HCT116 (cell line): ENCODE results near the gene STX1A. TPM values are rescaled to one million over a fixed set of nuclear protein-coding genes. Genes with fewer than 3 reads are reported as not detected.
"Not testable (repeated sequence)": the region's sequence is repeated elsewhere in the genome, so short reads cannot be mapped to it uniquely, and the experiment has no call there.

Experiments
- ATAC-seq: fragments of 200-7000 bp; cut with Tn5 transposase; 2 replicates; pipeline ENCODE4 v1.9.1; 2020; ENCODE audit warnings: mild to moderate bottlenecking, moderate library complexity
- BruUV-seq: library from RNA; stranded (reverse); fragments of 400-500 nt; replicated peaks from 2 replicates; lab custom pipeline; 2021; lab: Mats Ljungman, UMichigan
- CTCF ChIA-PET: fragments of 300-600 bp; sonication (Branson Sonifier 250); formaldehyde crosslinking; loops from one replicate; lab custom pipeline; 2021; ENCODE audit warnings: antibody characterized with exemption; lab: Charles Lee
- POLR2A ChIA-PET: fragments of 300-600, 350-600 bp; sonication (Branson Sonifier 250); formaldehyde crosslinking; loops from one replicate; lab custom pipeline; 2021; ENCODE audit warnings: antibody characterized with exemption; lab: Charles Lee
- RAD21 ChIA-PET, 2 experiments: fragments of 300-600 bp; sonication (Branson Sonifier 250); formaldehyde crosslinking; loops; one replicate each; lab custom pipeline; 2023; ENCODE audit warnings: low total read pairs in 2 of 2; ENCODE audit not compliant: uncharacterized antibody in 2 of 2, unreplicated experiment in 2 of 2, low non-redundant PET in 1 of 2; lab: Charles Lee
- DNase-seq: peaks from one replicate; pipeline ENCODE4 v3.0.0-alpha.2; 2010; ENCODE audit warnings: low read depth, low spot score
- H2AFZ ChIP-seq: fragments of 200-600 bp; shearing (Covaris generic), sonication (generic); 2 replicates; pipeline ENCODE4 v1.6.1; 2017; ENCODE audit warnings: low read depth, mixed run types, mixed read lengths, antibody characterized with exemption, low read length; ENCODE audit not compliant: poor library complexity, severe bottlenecking
- H3K27ac ChIP-seq: 2 replicates; pipeline ENCODE4 v1.5.1; 2012; ENCODE audit warnings: low read depth, low read length
- H3K27me3 ChIP-seq: fragments of 200-600 bp; sonication (generic); 2 replicates; pipeline ENCODE4 v1.6.1; 2016; ENCODE audit warnings: mixed run types, low read length, mixed read lengths; ENCODE audit not compliant: insufficient read depth
- H3K36me3 ChIP-seq, 2 experiments: fragments of 200-500 bp in 1 of 2; fragments of 200-600 bp in 1 of 2; sonication (Bioruptor generic) in 1 of 2; sonication (generic) in 1 of 2; 2 replicates each; pipeline versions ENCODE4 v1.5.1 to v1.6.1; 2014 to 2016; ENCODE audit warnings: low read length in 2 of 2, inconsistent platforms in 1 of 2, mixed read lengths in 1 of 2, mixed run types in 1 of 2; ENCODE audit not compliant: insufficient read depth in 2 of 2, control insufficient read depth in 1 of 2
- H3K4me1 ChIP-seq, 2 experiments: fragments of 200-600 bp in 1 of 2; sonication (generic) in 1 of 2; 2 replicates each; pipeline versions ENCODE4 v1.5.1 to v1.6.1; 2012 to 2017; ENCODE audit warnings: low read length in 2 of 2, inconsistent platforms in 1 of 2, mild to moderate bottlenecking in 1 of 2, mixed read lengths in 1 of 2, mixed run types in 1 of 2, moderate library complexity in 1 of 2; ENCODE audit not compliant: insufficient read depth in 2 of 2, control insufficient read depth in 1 of 2
- H3K4me2 ChIP-seq: fragments of 200-600 bp; sonication (generic); 2 replicates; pipeline ENCODE4 v1.6.1; 2017; ENCODE audit warnings: mixed run types, low read length, mixed read lengths
- H3K4me3 ChIP-seq, 2 experiments: fragments of 200-600 bp in 1 of 2; sonication (generic) in 1 of 2; replicated peaks in 1 of 2; 2 replicates each; pipeline ENCODE4 v1.5.1; 2011 to 2016; ENCODE audit warnings: low read length in 2 of 2, control low read depth in 1 of 2, low read depth in 1 of 2, mild to moderate bottlenecking in 1 of 2, mixed read lengths in 1 of 2, mixed run types in 1 of 2
- H3K79me2 ChIP-seq: fragments of 200-600 bp; sonication (generic); 2 replicates; pipeline ENCODE4 v1.6.1; 2017; ENCODE audit warnings: mild to moderate bottlenecking, mixed run types, low read length, moderate library complexity, mixed read lengths; ENCODE audit not compliant: insufficient read depth
- H3K9ac ChIP-seq: fragments of 200-600 bp; sonication (generic); 2 replicates; pipeline ENCODE4 v1.6.1; 2016; ENCODE audit warnings: low read length, mixed read lengths
- H3K9me2 ChIP-seq: fragments of 200-600 bp; sonication (generic), shearing (Covaris generic); 2 replicates; pipeline ENCODE4 v1.6.1; 2017; ENCODE audit warnings: mixed run types, mild to moderate bottlenecking, moderate library complexity; ENCODE audit not compliant: insufficient read depth
- H3K9me3 ChIP-seq, 2 experiments: fragments of 200-500 bp in 1 of 2; fragments of 200-600 bp in 1 of 2; sonication (Bioruptor generic) in 1 of 2; sonication (generic) in 1 of 2; 2 replicates each; pipeline ENCODE4 v1.6.1; 2014 to 2017; ENCODE audit warnings: low read length in 2 of 2, mixed read lengths in 2 of 2, inconsistent platforms in 1 of 2, low read depth in 1 of 2, mild to moderate bottlenecking in 1 of 2, mixed run types in 1 of 2, moderate library complexity in 1 of 2; ENCODE audit not compliant: control insufficient read depth in 1 of 2, insufficient read depth in 1 of 2
- H4K20me1 ChIP-seq: fragments of 200-600 bp; sonication (generic), shearing (Covaris generic); 2 replicates; pipeline ENCODE4 v1.6.1; 2017; ENCODE audit warnings: mixed run types, mild to moderate bottlenecking, moderate library complexity; ENCODE audit not compliant: insufficient read depth
- EGR1 ChIP-seq: IDR thresholded peaks from 2 replicates; pipeline ENCODE4 v1.6.1; 2012; ENCODE audit warnings: low read depth
- ELF1 ChIP-seq: IDR thresholded peaks from 2 replicates; pipeline ENCODE4 v1.6.1; 2012; ENCODE audit warnings: low read depth, borderline replicate concordance
- FOSL1 ChIP-seq: IDR thresholded peaks from 2 replicates; pipeline ENCODE4 v1.6.1; 2012; ENCODE audit warnings: low read depth
- SP1 ChIP-seq: IDR thresholded peaks from 2 replicates; pipeline ENCODE4 v1.6.1; 2012; ENCODE audit warnings: low read depth
- ZBTB33 ChIP-seq: IDR thresholded peaks from 2 replicates; pipeline ENCODE4 v1.6.1; 2011; ENCODE audit warnings: mild to moderate bottlenecking, low read length, moderate library complexity; ENCODE audit not compliant: insufficient replicate concordance; ENCODE audit errors: extremely low read depth
- intact Hi-C: fragments of 100-400 bp; cut with micrococcal nuclease; formaldehyde crosslinking; loops from 2 replicates; pipeline ENCODE4 v1.10.0; 2022
- total RNA-seq: library from RNA; stranded (reverse); gene quantifications from one replicate; pipeline ENCODE4 v1.2.1, GENCODE V29; 2021; ENCODE audit not compliant: unreplicated experiment

Gene STX1A
- total RNA-seq, 1 experiment from 2014 or later, result 39.4 TPM

DNA sequence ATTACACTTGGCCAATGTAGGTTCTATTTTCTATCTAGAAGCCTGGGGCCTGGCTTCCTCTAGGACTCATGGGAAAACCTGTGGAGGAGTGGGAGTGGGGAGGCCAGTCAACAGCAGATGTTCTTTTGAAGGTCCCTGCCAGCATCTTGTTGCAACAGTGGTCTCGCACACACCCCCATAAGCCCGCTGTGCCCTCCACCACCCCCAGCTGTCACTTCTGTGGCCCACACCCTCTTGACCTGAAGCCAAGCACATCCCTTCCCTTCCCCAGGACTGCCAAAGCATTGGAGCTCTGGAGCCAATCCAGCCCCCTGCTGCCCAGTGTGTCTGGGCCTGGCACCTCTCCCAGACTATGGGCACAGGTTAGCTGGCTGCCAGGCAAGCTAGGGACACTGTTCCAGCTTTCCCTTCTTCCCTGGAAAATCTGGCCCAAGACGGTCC is 1.9 kb upstream of the STX1A start:
- H3K4me1 ChIP-seq, result peaks cover 46 to 57% of the 10 kb centered on the region in 2 experiments
- ChIA-PET CTCF (interaction anchor here (0.7 to 0.9 kb wide), 3 partner anchors 15 to 173 kb away, joined by 3 to 7 read pairs (median 3); no protein-coding TSS in a partner anchor), POLR2A (no interaction called here), RAD21 (interaction anchor here in 1 of 2 experiments (0.7 to 0.9 kb wide), 2 partner anchors 13 to 19 kb away, joined by 3 to 4 read pairs; no protein-coding TSS in a partner anchor)
- H3K27ac ChIP-seq, result peak overlapping the region; percentile 1; the same call in 1 of the 2 replicates
- ATAC-seq, result no peak
- no peaks in the 10 kb centered on the region for H3K9me2 ChIP-seq
- peak overlapping the region; percentile 27; the same call in 1 of the 2 replicates for H3K4me2 ChIP-seq
- H3K27me3 ChIP-seq, result no peaks in the 10 kb centered on the region
- no peak overlapping the region for H2AFZ ChIP-seq
- intact Hi-C loops, result loop anchor here (10.0 kb wide), 1 partner anchor 57 kb away; the partner anchor contains the start of gene VPS37D
- no peaks in the 10 kb centered on the region for H3K36me3 ChIP-seq
- no peak overlapping the region for H3K4me3 ChIP-seq
- H4K20me1 ChIP-seq, result peaks cover 2% of the 10 kb centered on the region; the same call in 1 of the 2 replicates
- DNase-seq, result no peak
- TF ChIP-seq SP1, result no peak
- no peak for TF ChIP-seq EGR1
- TF ChIP-seq ELF1, result no peak
- TF ChIP-seq ZBTB33, result no peak
- no peak for TF ChIP-seq FOSL1
- H3K9ac ChIP-seq, result no peak overlapping the region
- BruUV-seq, result no TSS peak
- H3K79me2 ChIP-seq, result peaks cover 29% of the 10 kb centered on the region
- H3K9me3 ChIP-seq, result no peaks in the 10 kb centered on the region

GRCh38 chr7:73720443-73720842 is 974 bp upstream of the STX1A start:
- ATAC-seq, H3K27ac ChIP-seq, H3K9me3 ChIP-seq, DNase-seq, H3K4me3 ChIP-seq, H3K36me3 ChIP-seq, H2AFZ ChIP-seq, H3K9ac ChIP-seq, H4K20me1 ChIP-seq, H3K27me3 ChIP-seq, BruUV-seq, H3K9me2 ChIP-seq: not testable (repeated sequence)
- ChIA-PET RAD21 (interaction anchor here in 1 of 2 experiments (1.4 kb wide), 1 partner anchor 14 kb away, joined by 3 read pairs; no protein-coding TSS in a partner anchor), POLR2A (interaction anchor here (0.9 to 1.6 kb wide), 2 partner anchors 13 to 43 kb away, joined by 3 to 5 read pairs; no protein-coding TSS in a partner anchor), CTCF (interaction anchor here (0.7 to 2.0 kb wide), 4 partner anchors 13 to 172 kb away, joined by 3 to 6 read pairs (median 4); no protein-coding TSS in a partner anchor)
- intact Hi-C loops, result loop anchor here (10.0 kb wide), 1 partner anchor 56 kb away; the partner anchor contains the start of gene VPS37D
- Histone ChIP-seq H3K4me2 (peak overlapping the region; percentile 77; the same call in 1 of the 2 replicates), H3K4me1 (peaks cover 51 to 58% of the 10 kb centered on the region in 2 experiments), H3K79me2 (peaks cover 35% of the 10 kb centered on the region)
